Measurements from ENCODE around the gene ATXN7L1.
A peak's percentile ranks its signal among the peaks of the same experiment; 100 is the strongest.

Gene ATXN7L1, protein sequence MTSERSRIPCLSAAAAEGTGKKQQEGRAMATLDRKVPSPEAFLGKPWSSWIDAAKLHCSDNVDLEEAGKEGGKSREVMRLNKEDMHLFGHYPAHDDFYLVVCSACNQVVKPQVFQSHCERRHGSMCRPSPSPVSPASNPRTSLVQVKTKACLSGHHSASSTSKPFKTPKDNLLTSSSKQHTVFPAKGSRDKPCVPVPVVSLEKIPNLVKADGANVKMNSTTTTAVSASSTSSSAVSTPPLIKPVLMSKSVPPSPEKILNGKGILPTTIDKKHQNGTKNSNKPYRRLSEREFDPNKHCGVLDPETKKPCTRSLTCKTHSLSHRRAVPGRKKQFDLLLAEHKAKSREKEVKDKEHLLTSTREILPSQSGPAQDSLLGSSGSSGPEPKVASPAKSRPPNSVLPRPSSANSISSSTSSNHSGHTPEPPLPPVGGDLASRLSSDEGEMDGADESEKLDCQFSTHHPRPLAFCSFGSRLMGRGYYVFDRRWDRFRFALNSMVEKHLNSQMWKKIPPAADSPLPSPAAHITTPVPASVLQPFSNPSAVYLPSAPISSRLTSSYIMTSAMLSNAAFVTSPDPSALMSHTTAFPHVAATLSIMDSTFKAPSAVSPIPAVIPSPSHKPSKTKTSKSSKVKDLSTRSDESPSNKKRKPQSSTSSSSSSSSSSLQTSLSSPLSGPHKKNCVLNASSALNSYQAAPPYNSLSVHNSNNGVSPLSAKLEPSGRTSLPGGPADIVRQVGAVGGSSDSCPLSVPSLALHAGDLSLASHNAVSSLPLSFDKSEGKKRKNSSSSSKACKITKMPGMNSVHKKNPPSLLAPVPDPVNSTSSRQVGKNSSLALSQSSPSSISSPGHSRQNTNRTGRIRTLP

GRCh38 chr7:105876091-105876963 lies at the start of gene ATXN7L1:
TSS of gene ATXN7L1 (minus strand) at chr7:105876599. CDS start at chr7:105876558, 41 bp downstream.
- peak; percentile 89 to 98 (median 95) for DNase-seq
- intact Hi-C loops (cut with DNase I), result no loop called here

GRCh38 chr7:105926131-105926530 lies 49.7 kb upstream of the ATXN7L1 start:
- intact Hi-C loops (cut with DNase I), result no loop called here
- no peak for DNase-seq

GRCh38 chr7:105924945-105925344 lies 48.5 kb upstream of the ATXN7L1 start:
- DNase-seq, result no peak
- intact Hi-C loops (cut with DNase I), result no loop called here

GRCh38 chr7:105920766-105921165 lies 44.4 kb upstream of the ATXN7L1 start:
- intact Hi-C loops (cut with DNase I), result no loop called here
- DNase-seq, result no peak

- intact Hi-C loops (cut with DNase I), result no loop called here
- no peak for DNase-seq
Measured at GRCh38 chr7:105917659-105918058, 41.3 kb upstream of the ATXN7L1 start.

DNA sequence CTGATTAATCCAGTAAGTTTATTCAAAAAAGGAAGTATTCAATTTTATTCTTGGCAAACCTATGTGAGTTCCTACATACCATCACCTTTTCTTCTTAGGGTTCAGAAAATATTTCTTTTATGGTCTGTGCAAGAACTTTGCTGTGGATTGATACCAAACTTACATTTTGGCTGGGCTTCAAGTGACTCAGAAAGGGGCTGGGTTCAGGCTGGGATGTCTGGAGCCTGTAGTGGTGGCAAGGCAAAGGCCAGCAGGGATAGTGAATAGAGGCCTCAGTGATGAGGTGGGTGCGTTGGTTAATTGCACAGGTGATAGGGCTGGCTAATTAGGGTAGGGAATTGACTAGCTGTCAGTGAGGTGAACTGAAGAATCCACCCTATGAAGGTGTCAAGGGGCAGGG lies 40.2 kb upstream of the ATXN7L1 start:
- intact Hi-C loops (cut with DNase I), result no loop called here
- DNase-seq, result no peak

DNA sequence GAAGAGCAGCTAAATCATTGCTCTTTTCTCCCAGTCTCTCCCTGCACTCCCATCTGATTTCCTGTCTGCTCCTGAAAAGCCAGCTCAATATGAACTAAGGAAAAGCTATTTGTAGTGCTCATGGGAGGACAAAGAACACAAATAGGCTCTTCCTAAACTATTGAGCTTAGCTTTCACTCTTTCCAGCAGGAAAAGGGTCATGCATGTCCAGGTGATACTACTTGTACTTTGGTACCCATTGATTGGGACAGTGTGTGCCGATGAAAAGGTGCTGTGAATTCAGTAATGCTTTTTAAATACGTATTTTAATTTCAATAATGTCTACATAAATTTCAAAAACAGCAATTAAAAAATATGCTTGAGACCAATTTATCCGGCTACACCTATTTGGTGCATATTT lies 37.5 kb upstream of the ATXN7L1 start:
- intact Hi-C loops (cut with DNase I), result no loop called here
- DNase-seq, result peak in 1 of 42 donors; percentile 7

GRCh38 chr7:105911961-105912575 lies 35.7 kb upstream of the ATXN7L1 start:
- DNase-seq, result no peak
- intact Hi-C loops (cut with DNase I), result no loop called here

DNA sequence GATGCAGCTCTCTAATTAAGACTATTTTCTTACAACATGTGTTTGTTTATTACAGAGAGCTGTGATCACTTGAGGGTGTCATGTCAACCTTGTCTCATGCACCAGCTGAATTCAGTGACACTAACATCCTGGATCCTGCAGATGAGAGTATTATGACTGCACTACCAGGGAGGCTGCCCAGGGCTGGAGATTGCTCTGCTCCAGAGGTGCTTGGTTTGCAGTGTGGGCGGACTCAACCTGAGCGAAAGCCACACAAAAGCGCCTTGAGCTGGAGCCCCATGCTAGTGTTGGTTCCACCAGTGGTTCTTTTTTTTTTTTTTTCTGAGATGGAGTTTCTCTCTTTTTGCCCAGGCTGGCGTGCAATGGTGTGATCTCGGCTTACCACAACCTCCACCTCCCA lies 33.8 kb upstream of the ATXN7L1 start:
- no peak for DNase-seq
- intact Hi-C loops (cut with DNase I), result no loop called here

- intact Hi-C loops (cut with DNase I), result no loop called here
- no peak for DNase-seq
Measured at GRCh38 chr7:105909742-105910141, 33.3 kb upstream of the ATXN7L1 start.

DNA sequence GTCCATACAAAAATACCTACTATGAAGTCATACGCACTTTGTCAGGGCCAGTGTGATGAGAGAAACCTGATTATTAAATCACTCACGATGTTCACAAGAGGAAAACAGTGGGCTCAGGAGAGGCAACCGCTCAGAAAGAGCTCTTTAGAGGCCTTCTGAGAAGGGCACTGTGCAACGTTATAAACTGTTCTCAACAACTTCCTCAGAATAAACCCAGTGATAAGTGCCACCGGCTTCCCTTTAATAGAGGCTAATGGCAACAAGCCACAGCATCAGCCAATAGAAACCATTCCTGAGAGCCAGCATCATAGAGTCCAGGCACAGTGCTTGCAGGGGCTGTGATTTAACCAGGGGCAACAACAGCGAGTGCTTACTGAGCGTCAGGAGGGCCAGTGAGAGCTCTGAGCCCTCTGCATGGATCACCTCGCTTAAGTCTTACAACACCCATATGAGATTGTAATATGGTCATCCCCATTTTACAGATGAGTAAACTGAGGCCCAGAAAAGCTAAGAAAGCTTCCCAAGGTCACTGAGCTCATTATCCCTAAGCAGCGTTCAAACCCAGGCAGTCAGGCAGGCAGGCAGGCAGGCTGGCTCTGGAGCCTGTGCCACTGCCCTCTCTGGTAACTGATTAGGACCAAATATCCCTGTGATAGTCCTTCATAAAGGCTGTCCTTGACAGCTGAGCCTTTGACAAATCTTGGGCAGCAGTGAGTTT lies 30.9 kb upstream of the ATXN7L1 start:
- intact Hi-C loops (cut with DNase I), result no loop called here
- DNase-seq, result peak in 1 of 42 donors; percentile 10

- peak in 3 of 42 donors; percentile 16 to 27 (median 18) for DNase-seq
- intact Hi-C loops (cut with DNase I), result no loop called here
Measured at GRCh38 chr7:105906695-105907094, 30.3 kb upstream of the ATXN7L1 start.

GRCh38 chr7:105905910-105906568 lies 29.6 kb upstream of the ATXN7L1 start:
- no peak for DNase-seq
- intact Hi-C loops (cut with DNase I), result no loop called here

GRCh38 chr7:105905209-105905909 lies 29.0 kb upstream of the ATXN7L1 start:
- intact Hi-C loops (cut with DNase I), result no loop called here
- DNase-seq, result peak in 5 of 42 donors; percentile 13 to 25 (median 22)

DNA sequence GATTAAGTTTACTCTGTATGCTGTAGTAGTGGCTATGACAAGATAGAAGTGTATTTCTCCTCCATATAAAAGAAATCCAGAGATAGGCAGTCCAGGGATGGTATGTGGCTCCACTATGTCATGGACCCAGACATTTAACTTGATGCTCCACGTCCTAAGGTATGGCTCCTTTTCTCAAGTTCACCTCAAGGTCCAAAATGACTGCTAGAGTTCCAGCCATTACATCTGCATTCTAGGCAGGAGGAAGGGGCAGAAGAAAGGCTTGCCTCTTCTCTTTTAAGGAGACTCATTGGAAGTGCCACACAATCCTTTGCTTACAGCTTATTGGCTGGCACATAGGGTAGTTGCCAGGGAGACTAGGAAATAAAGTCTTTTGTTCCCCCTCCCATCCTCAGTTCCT lies 27.7 kb upstream of the ATXN7L1 start:
- intact Hi-C loops (cut with DNase I), result no loop called here
- DNase-seq, result no peak

GRCh38 chr7:105902325-105902911 lies 26.0 kb upstream of the ATXN7L1 start:
- intact Hi-C loops (cut with DNase I), result no loop called here
- no peak for DNase-seq

DNA sequence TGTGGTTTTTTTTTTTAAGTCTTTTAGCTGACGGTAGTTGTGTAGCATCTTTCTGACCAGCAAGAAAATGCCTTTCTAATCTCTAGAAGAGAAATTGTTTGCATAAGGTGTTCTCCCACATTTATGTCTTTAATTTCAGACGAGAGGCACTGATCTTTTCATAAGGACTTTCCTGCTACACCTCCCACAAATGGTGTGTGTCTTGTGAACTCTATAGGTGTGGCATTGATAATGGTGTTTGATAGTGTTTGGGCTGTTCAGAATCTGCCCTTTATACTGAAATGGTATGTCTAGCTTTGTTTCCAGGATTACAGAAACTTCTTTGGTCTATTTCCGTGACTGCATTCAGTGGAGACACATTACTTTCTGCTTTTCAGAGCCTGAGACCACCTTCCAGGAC lies 21.6 kb upstream of the ATXN7L1 start:
- intact Hi-C loops (cut with DNase I), result no loop called here
- DNase-seq, result no peak

Measured in head of caudate nucleus (tissue), 42 donors.